HG03520 (cell line): ENCODE results near the gene CALD1.

ENCODE experiments used
- ATAC-seq: cut with Tn5 transposase; IDR thresholded peaks from one replicate; pipeline ENCODE4 v1.9.1; 2021; ENCODE audit warnings: mild to moderate bottlenecking, moderate library complexity; ENCODE audit not compliant: unreplicated experiment

The CALD1 gene

DNA sequence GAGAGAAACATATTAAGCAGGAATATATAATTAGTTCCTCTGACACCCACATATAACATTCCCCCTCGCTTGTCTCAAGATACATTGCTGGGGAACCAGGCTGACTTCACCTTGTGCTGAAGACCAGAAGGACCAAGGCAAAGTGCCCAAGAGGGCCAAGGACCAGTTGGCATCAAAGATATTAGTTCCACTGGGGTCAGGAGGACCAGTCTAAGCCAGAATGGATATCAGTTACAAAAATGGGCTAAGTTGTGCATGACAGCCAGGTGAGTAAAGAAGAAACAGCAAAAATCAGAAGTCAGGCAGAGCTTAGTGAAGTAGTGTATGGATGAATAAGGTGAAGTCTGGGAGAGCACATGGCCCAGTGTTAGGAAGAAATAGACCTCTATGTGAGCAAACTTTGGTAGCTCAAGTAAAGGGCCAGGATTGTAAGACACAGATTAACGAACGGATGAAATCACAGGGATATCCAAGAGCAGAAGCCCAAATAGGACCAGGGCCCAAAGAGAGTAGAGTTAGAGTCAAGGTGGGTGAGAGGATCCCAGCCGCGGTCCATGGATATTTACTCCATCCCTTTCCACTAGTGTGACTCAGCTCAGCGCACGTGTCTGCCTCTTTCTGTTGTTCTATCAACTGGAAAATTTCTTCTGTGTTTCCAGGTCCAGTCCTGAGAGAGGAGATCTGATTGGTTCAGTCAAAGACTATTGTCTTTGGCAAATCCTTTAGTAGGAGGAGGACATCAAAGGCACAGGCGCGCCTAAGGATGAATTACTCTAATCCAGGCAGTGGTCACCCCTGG lies 5.0 kb downstream of the CALD1 start:
- ATAC-seq: no peak

DNA sequence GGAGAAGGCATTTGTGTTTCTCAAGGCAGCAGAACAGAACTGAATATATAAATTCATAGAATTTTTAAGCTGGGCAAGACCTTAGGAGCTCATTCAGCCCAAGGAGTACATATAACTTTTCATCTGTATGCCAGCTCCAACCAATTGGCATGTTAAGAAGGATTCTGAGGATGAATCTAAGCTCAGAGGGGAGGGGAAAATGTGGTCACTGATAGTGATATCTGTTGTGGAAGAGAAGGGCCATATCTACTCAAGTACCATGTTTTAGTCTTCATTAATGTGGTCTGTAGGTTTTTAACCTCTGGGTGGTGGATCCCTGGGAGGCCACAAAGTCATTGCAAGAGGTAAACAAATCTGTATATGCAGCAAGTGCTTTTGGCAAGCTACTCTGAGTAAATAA lies 6.4 kb downstream of the CALD1 start:
- no peak for ATAC-seq

DNA sequence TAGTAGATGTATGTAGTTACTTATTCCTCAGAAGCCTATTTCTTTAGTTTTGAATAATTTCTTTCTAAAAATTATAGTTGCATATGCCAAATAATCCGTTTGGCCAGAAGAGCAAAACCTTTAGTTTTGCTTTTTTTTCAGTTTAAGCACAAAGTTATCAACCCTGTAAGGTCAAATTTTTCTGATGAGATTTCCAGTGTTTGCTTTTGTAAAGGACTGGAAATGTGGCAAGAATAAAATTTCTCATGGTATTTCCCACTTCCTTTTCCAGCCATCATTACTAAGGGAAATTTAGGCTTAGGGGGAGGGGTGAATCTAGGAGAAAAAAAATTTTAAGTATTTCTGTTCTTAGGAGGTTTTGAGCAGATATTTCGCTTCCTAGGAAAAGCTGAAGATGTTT lies 7.6 kb downstream of the CALD1 start:
- no peak for ATAC-seq

DNA sequence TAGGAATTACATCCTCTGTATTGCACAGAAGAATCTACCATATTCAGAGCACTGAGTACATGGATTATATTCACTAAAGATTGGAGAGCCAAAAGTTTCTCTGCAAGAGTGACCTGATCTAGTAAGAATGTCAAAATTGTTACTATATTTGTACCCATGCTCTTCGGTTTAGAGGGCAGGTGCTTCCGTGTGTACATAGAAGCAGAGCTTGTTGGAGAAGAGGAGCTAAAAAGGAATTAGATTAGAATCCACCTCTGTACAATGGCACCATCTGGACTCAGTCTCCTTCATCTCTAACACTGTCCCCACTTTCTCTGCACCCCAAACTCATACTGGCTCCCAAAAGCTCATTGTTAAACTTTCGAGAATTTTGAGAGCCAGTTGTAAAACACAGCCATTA lies 8.3 kb downstream of the CALD1 start:
- ATAC-seq: no peak

DNA sequence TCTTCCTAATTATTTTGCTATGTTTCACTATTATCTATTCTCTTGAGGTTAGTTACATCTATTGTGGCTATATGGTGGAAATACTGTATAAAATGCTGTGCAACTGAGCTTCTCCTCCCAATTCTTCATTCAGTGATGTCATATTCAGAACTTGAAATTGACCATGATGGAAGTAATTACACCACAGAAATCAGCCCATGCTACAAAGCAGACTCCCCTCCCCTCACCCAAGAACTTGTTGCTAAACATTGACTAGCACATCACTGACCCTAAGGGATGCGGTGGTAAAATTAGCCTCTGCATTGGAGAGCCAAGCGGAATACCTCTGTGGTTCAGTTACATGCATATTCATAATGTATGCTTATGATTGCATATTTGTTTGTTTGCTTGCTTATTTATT lies 8.8 kb downstream of the CALD1 start:
- ATAC-seq: no peak

DNA sequence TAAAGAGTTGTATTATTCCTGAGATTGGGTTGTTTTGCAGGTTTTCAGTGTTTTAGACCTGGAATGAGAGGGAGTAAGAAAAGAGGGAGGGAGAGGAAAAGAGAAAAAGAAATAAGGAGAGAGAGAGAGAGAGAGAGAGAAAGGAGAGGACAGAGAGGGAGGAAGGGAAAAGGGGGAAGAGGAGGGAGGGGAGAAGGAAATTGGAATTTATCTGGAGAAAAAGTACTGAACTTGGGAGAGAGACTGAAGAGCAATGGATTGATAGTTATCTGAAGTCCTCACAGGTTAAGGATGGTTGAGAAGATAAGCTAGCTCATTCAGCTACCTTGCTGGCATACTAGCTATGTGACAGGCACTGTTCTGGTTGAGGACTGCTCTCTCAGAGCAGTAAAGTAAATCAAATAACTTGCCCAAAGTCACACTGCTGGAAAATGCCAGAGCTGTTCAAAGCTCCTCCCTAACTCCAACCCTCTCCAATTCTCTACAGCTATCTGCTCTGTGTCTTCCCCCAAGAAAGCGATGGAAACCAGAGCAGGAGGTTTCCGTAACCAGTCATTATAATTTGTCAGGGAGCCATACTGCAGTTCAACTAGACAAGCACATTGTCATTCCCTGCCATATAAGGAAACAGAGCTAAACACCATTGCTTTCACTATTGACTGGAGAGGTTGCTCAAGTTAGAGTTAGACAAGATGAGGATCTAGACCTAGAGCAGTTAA lies 10.7 kb downstream of the CALD1 start:
- no peak for ATAC-seq

DNA sequence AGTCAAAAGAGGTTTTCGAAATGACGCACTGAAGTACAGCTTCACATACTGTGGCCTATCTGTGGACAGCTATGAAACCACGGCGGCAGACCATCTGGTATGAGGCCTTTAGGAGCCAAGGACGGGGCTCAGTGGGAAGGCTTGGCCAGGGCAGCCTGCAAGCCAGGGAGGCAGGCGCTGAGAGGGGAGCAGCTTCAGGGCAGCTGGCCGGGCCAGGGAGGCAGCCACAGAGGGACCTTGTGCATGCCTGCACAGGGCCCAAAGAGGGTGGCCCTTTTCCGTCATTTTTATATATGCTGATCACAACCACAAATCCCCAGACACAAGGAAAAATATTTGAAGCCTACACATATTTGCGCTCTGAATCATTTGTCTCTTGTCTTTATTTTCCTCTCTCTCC lies 13.5 kb downstream of the CALD1 start:
- ATAC-seq: no peak

DNA sequence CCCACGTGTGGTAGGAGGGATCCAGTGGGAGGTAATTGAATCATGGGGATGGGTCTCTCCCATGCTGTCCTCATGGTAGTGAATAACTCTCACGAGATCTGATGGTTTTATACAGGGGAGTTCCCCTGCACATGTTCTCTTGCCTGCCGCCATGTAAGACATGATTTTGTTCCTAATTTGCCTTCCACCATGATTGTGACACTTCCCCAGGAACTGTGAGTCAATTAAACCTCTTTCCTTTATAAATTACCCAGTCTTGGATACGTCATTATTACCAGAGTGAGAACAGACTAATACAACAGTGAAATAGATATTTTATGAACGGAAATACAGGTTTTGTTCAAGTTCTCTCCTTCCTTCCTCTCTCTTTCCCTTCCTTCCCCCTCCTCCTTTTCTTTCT lies 15.8 kb downstream of the CALD1 start:
- ATAC-seq: no peak

DNA sequence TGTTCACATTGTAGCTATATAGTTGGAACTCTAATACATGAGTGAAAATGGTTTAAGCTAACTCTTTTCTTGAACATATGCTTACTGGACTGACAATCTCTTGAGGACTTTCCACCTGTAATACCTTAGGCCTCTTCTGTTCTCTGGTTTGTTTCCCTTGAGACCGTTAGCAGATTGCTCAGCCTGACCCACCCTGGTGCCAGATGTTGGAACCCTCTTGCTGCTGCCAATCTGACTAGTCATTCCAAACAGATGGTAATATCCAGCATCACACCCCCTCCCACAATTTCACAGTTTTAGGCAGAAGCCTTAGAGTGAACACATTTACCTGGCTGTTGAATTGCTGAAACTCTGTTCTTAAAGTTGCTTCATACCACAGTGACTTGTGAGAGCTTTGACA lies 18.7 kb downstream of the CALD1 start:
- no peak for ATAC-seq

DNA sequence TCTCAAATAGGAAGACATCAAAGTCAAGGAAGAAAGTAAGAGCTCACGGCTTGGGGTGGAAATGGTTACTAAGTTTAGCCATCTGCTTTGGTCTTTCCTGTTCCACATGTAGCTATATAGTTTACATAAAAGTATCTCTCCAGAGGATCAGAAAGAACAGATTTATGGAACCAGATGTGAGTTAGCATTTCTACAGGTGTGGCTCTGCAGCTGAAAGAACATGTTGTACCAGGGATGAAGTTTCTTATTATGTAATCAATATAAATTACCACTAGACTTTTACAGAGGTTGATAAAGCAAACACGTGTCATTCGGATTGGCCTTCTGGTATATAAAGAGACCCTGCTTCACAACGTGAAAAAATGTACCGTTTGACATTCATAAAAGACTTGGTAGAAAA lies 19.9 kb downstream of the CALD1 start:
- no peak for ATAC-seq

DNA sequence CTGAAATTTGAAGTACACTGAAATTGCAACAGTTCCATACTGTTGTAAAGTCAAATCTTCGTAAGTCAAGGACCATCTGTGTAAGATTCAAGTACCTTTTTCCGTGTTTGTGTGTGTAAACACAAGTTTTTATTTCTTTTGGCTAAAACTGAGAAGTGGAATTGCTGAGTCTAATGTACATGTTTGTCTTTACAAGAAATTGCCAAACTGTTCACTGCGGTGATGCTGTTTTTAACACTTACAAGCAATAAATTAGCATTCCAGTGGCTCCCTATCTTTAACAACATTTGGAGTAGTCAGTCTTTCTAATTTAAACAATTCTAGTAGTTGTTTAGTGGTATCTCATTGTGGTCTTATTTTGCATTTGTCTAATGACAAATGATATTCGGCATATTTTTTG lies 23.3 kb downstream of the CALD1 start:
- ATAC-seq: no peak

DNA sequence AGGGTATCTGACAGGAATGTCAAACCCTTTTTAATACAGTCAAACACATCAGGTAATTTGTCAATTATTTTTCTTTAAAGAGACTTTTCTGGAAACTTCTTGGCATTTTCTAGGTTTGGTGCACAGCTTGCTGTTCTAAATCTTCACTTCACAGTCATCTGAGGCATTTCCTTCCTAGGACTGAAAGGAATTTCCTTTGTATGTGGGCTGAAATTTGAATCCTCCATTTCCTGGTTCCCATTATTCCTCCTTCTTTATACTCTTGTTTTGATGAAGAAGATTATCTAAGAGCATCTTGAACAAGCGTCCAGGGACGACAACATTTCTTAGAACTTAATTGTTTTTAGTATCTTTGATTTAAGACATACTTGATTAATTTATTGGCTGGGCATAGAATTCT lies 24.9 kb downstream of the CALD1 start:
- ATAC-seq: no peak

DNA sequence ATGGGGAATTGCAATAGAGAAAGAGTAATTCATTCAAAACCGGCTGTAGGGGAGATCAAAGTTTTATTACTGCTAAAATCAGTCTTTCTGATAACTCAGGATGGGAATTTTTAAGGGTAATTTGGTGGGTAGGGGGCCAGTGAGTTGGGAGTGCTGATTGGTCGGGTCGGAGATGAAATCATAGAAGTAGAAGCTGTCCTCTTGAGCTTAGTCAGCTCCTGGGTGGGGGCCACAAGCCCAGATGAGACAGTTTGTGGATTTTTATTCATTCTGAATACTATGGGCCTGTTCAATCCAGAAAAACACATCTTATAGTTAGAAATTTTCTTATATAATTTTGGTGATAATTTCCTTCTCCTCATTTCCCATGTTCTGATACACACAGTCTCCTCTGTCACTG lies 25.4 kb downstream of the CALD1 start:
- ATAC-seq: no peak

DNA sequence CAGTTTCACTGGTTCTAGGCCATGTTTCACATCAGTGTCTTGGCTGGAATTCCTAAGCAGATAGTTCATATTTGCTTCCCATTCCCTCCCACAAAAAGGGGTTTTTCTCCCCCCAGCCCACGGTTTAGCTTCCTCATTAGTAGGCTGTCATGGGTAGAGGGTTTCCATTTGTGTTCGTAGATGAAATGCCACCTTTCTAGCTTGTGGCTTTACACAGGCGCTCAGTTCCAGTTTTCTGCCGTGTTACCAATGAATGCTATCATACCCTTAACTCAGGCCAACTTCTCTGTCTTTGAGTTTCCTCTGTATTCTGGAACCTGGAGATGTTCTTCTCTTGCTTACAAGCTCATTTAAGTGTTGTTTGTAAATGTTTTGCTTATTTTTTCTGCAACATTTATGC lies 26.8 kb downstream of the CALD1 start:
- ATAC-seq: no peak

DNA sequence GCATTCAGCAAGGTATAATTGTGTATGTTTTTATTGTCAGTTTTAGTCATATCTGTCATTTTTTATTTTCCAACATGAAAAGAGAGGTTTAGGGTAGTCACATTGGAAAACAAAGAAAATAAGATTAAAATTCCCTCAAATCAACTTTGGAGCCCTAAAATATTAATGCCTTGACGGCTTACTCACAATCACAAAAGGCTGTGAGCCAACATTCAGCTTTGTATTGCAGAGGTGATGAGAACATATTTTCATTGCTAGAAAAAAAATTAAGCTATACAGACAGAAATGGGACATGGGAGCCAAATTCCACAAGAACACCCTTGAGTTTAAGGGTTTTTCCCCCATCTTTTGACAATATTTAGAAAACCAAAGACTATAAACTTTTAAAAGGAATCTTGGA lies 30.2 kb downstream of the CALD1 start:
- no peak for ATAC-seq

DNA sequence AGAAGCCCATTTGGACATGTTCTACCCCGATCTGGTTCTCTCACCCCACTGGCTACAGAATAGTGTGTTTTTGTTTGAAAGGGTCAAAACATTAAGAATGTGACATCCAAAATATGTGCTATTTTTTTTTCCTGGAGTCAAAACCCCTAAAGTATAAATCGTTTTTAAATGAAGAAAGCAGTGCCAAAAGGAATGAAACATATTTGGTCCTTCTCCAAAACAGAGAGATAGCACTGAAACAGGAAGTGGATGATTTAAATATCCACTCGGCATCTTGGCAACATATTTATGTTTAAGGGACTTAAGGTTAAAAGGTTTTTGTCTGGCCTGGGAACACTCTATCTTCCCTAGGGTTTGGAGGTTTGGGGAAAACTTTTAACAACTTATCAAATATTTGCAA lies 32.3 kb downstream of the CALD1 start:
- ATAC-seq: no peak

DNA sequence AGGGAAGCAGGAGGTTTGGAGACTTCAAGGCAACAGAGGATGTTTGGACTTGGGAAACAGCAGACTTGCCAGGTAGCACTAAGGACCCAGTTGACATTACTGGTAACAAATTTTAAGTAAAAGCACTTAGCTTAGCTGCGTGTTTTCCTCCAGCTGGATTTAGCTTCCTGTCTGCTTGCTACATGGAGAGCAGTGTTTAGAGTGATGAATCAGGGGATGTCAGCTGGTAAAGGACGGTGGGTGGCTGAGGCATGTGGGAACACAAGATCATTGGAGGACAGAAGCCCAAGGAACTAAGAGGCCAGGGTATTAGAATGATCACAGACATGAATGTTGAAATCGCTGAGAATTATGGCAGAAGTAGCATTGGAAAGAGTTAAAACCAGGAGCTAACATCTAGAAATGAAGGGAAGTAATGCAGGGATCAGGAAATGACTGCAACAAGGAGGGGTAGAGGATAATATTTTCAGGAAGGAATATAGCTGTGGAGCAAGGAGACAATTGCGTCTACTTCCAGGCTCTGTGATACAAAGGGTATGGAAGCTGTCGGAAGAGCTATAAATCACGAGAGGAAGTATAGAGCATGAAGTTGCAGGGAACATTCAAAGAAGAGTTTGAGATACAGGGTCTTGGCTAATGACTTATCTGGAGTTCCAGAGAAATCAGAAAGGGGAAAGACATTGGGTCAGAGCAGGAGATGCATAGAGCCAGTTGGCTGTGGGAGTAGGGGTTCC lies 34.4 kb downstream of the CALD1 start:
- no peak for ATAC-seq

DNA sequence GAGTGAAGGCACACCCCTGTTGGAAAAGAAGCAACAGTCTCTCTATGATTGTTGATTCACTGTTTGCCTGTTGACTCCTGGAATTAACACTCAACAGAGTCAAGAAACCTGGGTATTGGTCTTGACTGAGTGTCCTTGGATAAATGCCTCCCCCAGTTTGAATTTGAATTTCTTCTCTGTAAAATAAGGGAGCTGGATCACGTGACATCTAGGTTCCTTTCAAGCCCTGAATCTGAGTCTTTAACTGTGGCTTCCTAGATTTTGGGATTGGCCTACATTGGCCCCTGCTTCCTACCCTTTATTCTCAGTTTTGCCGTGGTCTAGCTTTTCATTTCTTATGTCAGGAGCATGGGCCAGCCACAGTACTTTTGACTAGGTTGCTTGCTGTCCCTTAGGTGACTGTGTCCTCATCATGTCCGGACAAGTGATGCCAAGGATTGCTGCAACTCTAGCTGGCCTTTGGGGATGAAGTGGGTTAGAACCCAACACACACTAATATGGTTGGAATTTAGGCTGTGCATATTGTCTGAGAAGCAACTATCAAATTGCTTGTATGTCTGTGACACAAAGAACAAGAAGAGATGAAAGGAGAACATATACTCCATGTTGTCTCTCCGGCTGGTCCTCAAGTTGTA lies 35.4 kb downstream of the CALD1 start:
- no peak for ATAC-seq

DNA sequence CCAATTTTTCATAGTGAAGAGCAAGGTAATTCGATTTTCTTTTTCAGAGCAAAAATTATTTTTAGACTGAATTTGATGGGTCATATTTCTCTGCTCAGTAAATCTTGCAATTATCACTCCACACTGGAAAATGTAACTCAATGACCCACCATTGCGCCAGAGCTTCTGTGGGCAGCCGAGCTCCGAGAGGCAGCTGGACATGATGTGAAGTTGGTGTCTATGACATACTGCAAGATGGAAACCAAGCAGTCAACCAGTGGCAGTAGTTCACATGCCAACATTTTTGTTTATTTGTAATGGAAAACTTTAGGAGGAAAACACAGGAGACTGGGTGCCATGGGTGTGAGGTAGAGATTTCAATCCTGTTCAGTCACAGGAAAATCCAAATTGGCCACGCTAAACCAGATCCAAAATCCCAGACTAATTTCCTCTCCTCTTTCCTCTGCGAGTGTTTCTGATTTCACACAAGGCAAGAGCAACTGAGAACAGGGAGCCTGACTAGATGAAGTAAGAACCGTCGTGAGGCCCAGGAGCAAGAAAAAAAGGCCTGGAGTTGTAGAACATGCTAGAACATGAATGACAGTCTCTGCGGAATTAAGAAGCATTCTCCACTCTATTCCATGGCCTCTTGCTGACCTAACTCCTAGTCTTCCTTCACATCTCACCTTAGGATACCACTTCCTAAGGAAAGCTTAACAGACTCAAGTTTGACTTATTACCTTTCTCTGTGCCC lies 39.3 kb downstream of the CALD1 start:
- no peak for ATAC-seq

DNA sequence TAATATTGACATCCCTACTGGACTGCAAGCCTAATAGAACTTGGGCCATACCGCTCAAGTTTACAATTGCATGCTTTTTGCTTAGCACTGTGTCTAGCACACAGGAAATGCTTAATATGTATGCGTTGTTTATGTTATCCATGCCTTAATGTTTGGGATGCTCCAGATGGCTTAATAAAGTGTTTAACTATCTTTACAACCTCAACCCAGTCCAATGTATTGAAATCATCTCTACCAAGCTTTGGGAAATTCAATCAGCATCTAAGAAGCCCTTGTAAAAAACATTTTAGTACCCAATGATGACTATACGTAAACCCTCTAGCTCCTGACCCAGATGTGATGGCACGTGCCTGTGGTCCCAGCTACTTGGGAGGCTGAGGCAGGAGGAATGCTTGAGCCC lies 40.0 kb downstream of the CALD1 start:
- no peak for ATAC-seq

DNA sequence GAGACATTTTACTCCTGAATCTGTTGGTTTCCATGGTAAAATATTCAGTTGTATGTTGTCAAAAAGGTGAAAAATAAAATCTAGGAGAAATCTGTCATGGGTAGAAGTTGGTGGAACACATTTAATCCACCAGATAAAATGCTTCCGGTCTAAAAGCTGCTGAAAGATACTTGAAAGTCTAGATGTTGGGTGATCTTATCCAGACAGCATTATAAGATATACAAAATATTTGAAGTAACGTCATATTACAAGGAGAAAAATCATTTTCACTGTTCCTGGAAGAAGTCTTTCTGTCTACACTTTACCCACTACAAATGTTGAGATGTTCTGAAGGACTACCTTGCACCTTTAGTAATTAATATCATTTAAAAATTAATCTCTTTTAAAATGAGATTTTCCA lies 40.9 kb downstream of the CALD1 start:
- no peak for ATAC-seq
